DND-41 (cell line): ENCODE data around the gene FBP2.

Experiments
- CTCF ChIP-seq: IDR thresholded peaks from 2 replicates; pipeline ENCODE4 v1.5.1; 2012; ENCODE audit warnings: borderline replicate concordance, low read length, moderate library complexity, mild to moderate bottlenecking; ENCODE audit not compliant: poor library complexity, severe bottlenecking; ENCODE audit errors: extremely low read depth
- EZH2 ChIP-seq: IDR thresholded peaks from 3 replicates; pipeline ENCODE4 v1.6.1; 2012; ENCODE audit warnings: borderline replicate concordance, low read depth, mild to moderate bottlenecking, moderate library complexity, low read length, inconsistent platforms; ENCODE audit not compliant: severe bottlenecking

DNA sequence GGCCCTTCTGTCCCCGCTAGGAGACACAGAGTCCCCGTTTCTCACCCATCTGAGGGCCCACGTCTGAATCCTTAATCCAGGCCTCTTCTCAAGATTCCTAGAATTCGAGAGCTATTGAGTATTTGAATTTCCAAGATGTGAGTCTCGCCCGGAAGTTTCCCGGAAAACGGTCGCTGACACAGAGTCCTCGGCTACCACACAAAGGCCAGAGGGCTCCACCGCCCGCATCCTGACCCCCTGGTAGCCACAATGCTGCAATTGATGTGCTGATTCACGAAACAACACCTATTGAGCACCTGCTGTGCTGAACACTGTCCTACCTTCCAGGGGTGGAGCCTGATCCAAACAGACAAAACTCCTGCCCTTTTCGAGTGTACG, 46.4 kb upstream of the FBP2 start:
- TF ChIP-seq CTCF (no peak), EZH2 (no peak)
